ENCODE results near the gene DCST1.

DCST1 gene

GRCh38 chr1:154992721-154993571 is 40.7 kb upstream of the DCST1 start:
- no peak overlapping the region for H3K27ac ChIP-seq
- TF ChIP-seq ZFX (IDR thresholded peaks at IDR 0.05) (no peak), CTCF (conservative IDR thresholded peaks at IDR 0.05) (no peak; the same call in 1 of the 2 replicates)

- H3K27ac ChIP-seq: no peak within 1 kb of the TSS
- no peak for TF ChIP-seq CTCF (conservative IDR thresholded peaks at IDR 0.05)
- TF ChIP-seq ZFX (IDR thresholded peaks at IDR 0.05): no peak
Observed at GRCh38 chr1:154993572-154994268, 39.9 kb upstream of the DCST1 start, which contains the start of gene LENEP. LENEP (plus strand) TSS chr1:154993586; CDS start chr1:154993608, 22 bp downstream.

GRCh38 chr1:154994269-154994587 is 39.4 kb upstream of the DCST1 start:
- no peak overlapping the region for H3K27ac ChIP-seq
- TF ChIP-seq CTCF (conservative IDR thresholded peaks at IDR 0.05): no peak
- no peak for TF ChIP-seq ZFX (IDR thresholded peaks at IDR 0.05)

- no peak overlapping the region for H3K27ac ChIP-seq
- no peak for TF ChIP-seq CTCF (conservative IDR thresholded peaks at IDR 0.05)
- no peak for TF ChIP-seq ZFX (IDR thresholded peaks at IDR 0.05)
Observed at GRCh38 chr1:154994591-154994990, 39.0 kb upstream of the DCST1 start.

- peak overlapping the region; percentile 1; the same call in 1 of the 2 replicates for H3K27ac ChIP-seq
- peak; percentile 72 for TF ChIP-seq CTCF (conservative IDR thresholded peaks at IDR 0.05)
Observed at GRCh38 chr1:154995301-154995983, 38.2 kb upstream of the DCST1 start.

- TF ChIP-seq ZFX (IDR thresholded peaks at IDR 0.05): no peak
- TF ChIP-seq CTCF (conservative IDR thresholded peaks at IDR 0.05): no peak
- H3K27ac ChIP-seq: peak overlapping the region; percentile 10
Observed at GRCh38 chr1:154996966-154997701, 36.5 kb upstream of the DCST1 start.

Measured in C4-2B (cell line).